AG04450 (cell line): ENCODE measurements around the gene TPP1. TPM values are rescaled to one million over a fixed set of nuclear protein-coding genes. Genes with fewer than 3 reads are reported as not detected.
A peak's percentile ranks its signal among the peaks of the same experiment; 100 is the strongest.

Experiments used
- CTCF ChIA-PET: fragments of 300-600, 350-600 bp; formaldehyde crosslinking; extraction: SDS; loops from one replicate; lab custom pipeline; 2022; ENCODE audit warnings: antibody characterized with exemption, inconsistent platforms; lab: Charles Lee
- POLR2A ChIA-PET: fragments of 350-600 bp; formaldehyde crosslinking; extraction: SDS; loops from one replicate; lab custom pipeline; 2021; ENCODE audit warnings: antibody characterized with exemption, inconsistent platforms; lab: Yijun Ruan, JAX
- DNase-seq: peaks from one replicate; pipeline ENCODE4 v3.0.0-alpha.2; 2011; ENCODE audit warnings: low read depth, low spot score
- H3K27ac ChIP-seq: one replicate; pipeline ENCODE4 v1.5.1; 2012; ENCODE audit warnings: low read depth, low read length, control low read depth
- H3K27me3 ChIP-seq: one replicate; pipeline ENCODE4 v1.6.0; 2012; ENCODE audit warnings: low read length; ENCODE audit not compliant: control insufficient read depth, insufficient read depth
- H3K4me3 ChIP-seq: 2 replicates; pipeline ENCODE4 v1.5.1; 2011; ENCODE audit warnings: mild to moderate bottlenecking, low read depth, low read length, control low read depth
- H3K9me3 ChIP-seq: 2 replicates; pipeline ENCODE4 v1.5.1; 2012; ENCODE audit warnings: low read length; ENCODE audit not compliant: control insufficient read depth, insufficient read depth
- CTCF ChIP-seq: IDR thresholded peaks from 2 replicates; pipeline ENCODE4 v1.5.1; 2011; ENCODE audit warnings: low read depth, low read length, control low read depth, inconsistent platforms
- polyA plus RNA-seq: library from polyadenylated mRNA; depleted of rRNA; stranded (reverse); fragments of >200 nt; gene quantifications from 2 replicates; pipeline ENCODE4 v1.2.3, GENCODE V29; 2011

TPP1 gene
- polyA plus RNA-seq, 1 experiment = 152 TPM

- no peaks in the 10 kb centered on the region; the same call in 1 of the 2 replicates for H3K9me3 ChIP-seq
- peak overlapping the region; percentile 74 for H3K4me3 ChIP-seq
- ChIA-PET CTCF (interaction anchor here (0.7 to 2.9 kb wide), 5 partner anchors 9 to 95 kb away, joined by 3 to 15 read pairs (median 6); partner anchors contain the start of gene MRPL17), POLR2A (interaction anchor here (0.6 to 1.9 kb wide), 9 partner anchors 10 to 232 kb away, joined by 3 to 13 read pairs (median 4); partner anchors contain the start of genes ARFIP2, MRPL17 and TIMM10B)
- TF ChIP-seq CTCF = no peak
- H3K27ac ChIP-seq = peak overlapping the region; percentile 80
- no peaks in the 10 kb centered on the region for H3K27me3 ChIP-seq
- DNase-seq = no peak
These were observed 7.9 kb downstream of the TPP1 start for GRCh38 chr11:6611092-6611962.

- TF ChIP-seq CTCF = no peak
- ChIA-PET CTCF (interaction anchor here (2.1 to 2.9 kb wide), 2 partner anchors 73 to 95 kb away, joined by 6 to 15 read pairs; partner anchors contain the start of gene MRPL17), POLR2A (no interaction called here)
- H3K27ac ChIP-seq = no peak overlapping the region
- no peak for DNase-seq
- H3K9me3 ChIP-seq = no peaks in the 10 kb centered on the region; the same call in 1 of the 2 replicates
- H3K27me3 ChIP-seq = no peaks in the 10 kb centered on the region
- H3K4me3 ChIP-seq = peak overlapping the region; percentile 74
These were observed 8.6 kb downstream of the TPP1 start for GRCh38 chr11:6610591-6610990.

- no peak for TF ChIP-seq CTCF
- no peak overlapping the region for H3K27ac ChIP-seq
- ChIA-PET CTCF (interaction anchor here (1.2 to 3.6 kb wide), 3 partner anchors 9 to 78 kb away, joined by 5 to 14 read pairs (median 7); partner anchors contain the start of genes MRPL17 and TPP1), POLR2A (interaction anchor here (3.0 kb wide), 1 partner anchor 9 kb away, joined by 12 read pairs; the partner anchor contains the start of gene TPP1)
- no peaks in the 10 kb centered on the region for H3K27me3 ChIP-seq
- H3K4me3 ChIP-seq = no peak overlapping the region
- H3K9me3 ChIP-seq = no peaks in the 10 kb centered on the region; the same call in 1 of the 2 replicates
- DNase-seq = no peak
These were observed 9.7 kb downstream of the TPP1 start for GRCh38 chr11:6609502-6610015.

- ChIA-PET POLR2A (interaction anchor here (3.0 kb wide), 1 partner anchor 10 kb away, joined by 12 read pairs; the partner anchor contains the start of gene TPP1), CTCF (interaction anchor here (1.2 to 3.6 kb wide), 3 partner anchors 10 to 78 kb away, joined by 5 to 14 read pairs (median 7); partner anchors contain the start of genes MRPL17 and TPP1)
- TF ChIP-seq CTCF = no peak
- Histone ChIP-seq H3K4me3 (no peak overlapping the region), H3K9me3 (no peaks in the 10 kb centered on the region; the same call in 1 of the 2 replicates), H3K27me3 (no peaks in the 10 kb centered on the region), H3K27ac (peak overlapping the region; percentile 89)
- DNase-seq = no peak
These were observed 10.3 kb downstream of the TPP1 start for GRCh38 chr11:6608726-6609501.
